Fibroblast of the aortic adventitia (primary cell): ENCODE results near the gene PTPN13. TPM values are rescaled to one million over a fixed set of nuclear protein-coding genes. Genes with fewer than 3 reads are reported as not detected.

Experiments used
- DNase-seq: peaks from one replicate; pipeline ENCODE4 v3.0.0-alpha.2; 2010; ENCODE audit warnings: low read depth
- H3K4me3 ChIP-seq: 2 replicates; pipeline ENCODE4 v1.5.1; 2011; ENCODE audit warnings: low read depth, mild to moderate bottlenecking, control low read depth, low read length, moderate library complexity
- CTCF ChIP-seq: IDR thresholded peaks from 2 replicates; pipeline ENCODE4 v1.5.1; 2011; ENCODE audit warnings: mild to moderate bottlenecking, low read length, control low read depth, inconsistent platforms; ENCODE audit not compliant: insufficient read depth
- total RNA-seq: library from RNA; depleted of rRNA; stranded (reverse); fragments of >200 nt; gene quantifications from 2 replicates; pipeline ENCODE4 v1.2.3, GENCODE V29; 2012; ENCODE audit warnings: low replicate concordance

Gene PTPN13
- total RNA-seq, 1 donor, result 67.6 TPM

DNA sequence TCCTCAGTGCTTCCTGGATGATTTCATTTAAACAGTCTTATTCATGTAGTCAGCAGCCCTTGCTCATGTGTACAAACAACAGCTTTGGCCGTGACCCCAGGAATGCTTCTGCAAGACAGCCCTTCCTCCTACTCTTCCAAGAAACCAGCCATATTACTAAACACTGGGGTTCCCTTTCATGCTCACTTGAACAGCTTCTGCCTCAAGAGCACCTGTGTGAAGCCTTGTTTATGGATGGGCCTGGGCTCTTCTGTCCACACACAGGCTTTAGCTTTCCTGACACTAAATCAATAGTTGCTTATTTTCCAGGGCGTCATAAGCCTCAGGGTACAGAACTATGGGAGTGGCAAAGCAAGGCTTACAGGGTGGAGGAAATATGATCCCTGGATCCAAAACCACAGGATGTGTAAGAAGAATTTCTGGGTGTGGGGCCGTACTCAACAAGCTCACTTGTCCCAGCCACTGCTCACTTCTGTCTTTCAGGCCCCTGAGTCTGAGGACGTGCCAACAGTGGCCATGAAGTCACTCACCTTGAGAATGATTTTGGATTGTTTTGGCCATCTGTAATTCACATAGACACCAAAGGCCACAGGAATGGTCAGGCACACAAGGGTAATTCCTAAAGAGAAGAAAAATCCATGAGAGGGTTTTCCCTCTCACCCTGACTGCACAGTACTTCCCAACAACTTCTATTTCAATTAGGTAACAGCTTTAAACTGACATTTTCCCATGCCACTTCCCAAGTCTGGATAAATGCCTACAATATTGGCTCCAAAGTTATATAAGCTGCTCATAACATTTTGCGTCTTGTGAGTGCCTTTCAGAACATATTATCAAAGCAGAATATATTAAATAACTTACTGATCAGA is 237.4 kb downstream of the PTPN13 start:
- H3K4me3 ChIP-seq, result no peak overlapping the region

GRCh38 chr4:86833615-86834014 is 239.5 kb downstream of the PTPN13 start:
- no peak for DNase-seq
- no peak for TF ChIP-seq CTCF
- no peak overlapping the region for H3K4me3 ChIP-seq

More for the DNA sequence above, 237.4 kb downstream of the PTPN13 start:
- DNase-seq, result peak; percentile 83
- no peak for TF ChIP-seq CTCF

- TF ChIP-seq CTCF, result no peak
- H3K4me3 ChIP-seq, result no peak overlapping the region
- DNase-seq, result peak; percentile 22
These were observed 240.8 kb downstream of the PTPN13 start for GRCh38 chr4:86834901-86835300.

GRCh38 chr4:86835677-86836076 is 241.6 kb downstream of the PTPN13 start:
- no peak for DNase-seq
- H3K4me3 ChIP-seq, result no peak overlapping the region
- no peak for TF ChIP-seq CTCF

- DNase-seq, result no peak
- no peak for TF ChIP-seq CTCF
- H3K4me3 ChIP-seq, result no peak overlapping the region
These were observed 243.8 kb downstream of the PTPN13 start for GRCh38 chr4:86837691-86838503.

DNA sequence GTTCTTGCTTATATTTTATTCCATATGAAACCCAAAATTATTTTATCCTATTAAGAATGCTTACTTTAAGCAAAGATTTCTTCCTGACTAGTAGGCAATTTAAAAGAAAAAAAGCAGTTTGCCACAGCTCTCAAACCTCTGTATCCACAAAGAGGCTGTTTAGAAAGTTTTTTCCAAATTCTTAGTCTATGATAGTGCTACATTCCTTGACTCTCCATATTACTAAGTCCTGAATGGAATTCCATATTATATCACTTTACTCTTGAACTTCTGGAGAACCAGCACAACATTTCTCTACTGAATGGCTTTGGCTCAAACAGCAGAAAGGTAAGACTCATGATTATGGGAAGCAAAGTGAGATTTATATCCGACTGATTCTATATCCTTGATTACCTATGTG is 246.7 kb downstream of the PTPN13 start:
- TF ChIP-seq CTCF, result no peak
- H3K4me3 ChIP-seq, result no peak overlapping the region
- DNase-seq, result no peak
